Hepatocyte (in vitro differentiated cells): ENCODE measurements around the gene TPGS1.

Experiments used
- EZH2 ChIP-seq: fragments of 200-600 bp; sonication (generic); IDR thresholded peaks from 2 replicates; pipeline ENCODE4 v1.6.1; 2016; ENCODE audit warnings: antibody characterized with exemption, mild to moderate bottlenecking, borderline replicate concordance
- EZH2phosphoT487 ChIP-seq: fragments of 200-600 bp; sonication (generic); IDR thresholded peaks from one replicate; pipeline ENCODE4 v1.6.1; 2018; ENCODE audit warnings: antibody characterized with exemption, mild to moderate bottlenecking, low read depth, moderate library complexity; ENCODE audit not compliant: unreplicated experiment, severe bottlenecking
- TF ChIP-seq, protein P1 (sequence below): fragments of 200-600 bp; sonication (generic); IDR thresholded peaks from 2 replicates; pipeline ENCODE4 v1.5.1; 2016; ENCODE audit warnings: antibody characterized with exemption, mild to moderate bottlenecking; ENCODE audit not compliant: poor library complexity

DNA sequence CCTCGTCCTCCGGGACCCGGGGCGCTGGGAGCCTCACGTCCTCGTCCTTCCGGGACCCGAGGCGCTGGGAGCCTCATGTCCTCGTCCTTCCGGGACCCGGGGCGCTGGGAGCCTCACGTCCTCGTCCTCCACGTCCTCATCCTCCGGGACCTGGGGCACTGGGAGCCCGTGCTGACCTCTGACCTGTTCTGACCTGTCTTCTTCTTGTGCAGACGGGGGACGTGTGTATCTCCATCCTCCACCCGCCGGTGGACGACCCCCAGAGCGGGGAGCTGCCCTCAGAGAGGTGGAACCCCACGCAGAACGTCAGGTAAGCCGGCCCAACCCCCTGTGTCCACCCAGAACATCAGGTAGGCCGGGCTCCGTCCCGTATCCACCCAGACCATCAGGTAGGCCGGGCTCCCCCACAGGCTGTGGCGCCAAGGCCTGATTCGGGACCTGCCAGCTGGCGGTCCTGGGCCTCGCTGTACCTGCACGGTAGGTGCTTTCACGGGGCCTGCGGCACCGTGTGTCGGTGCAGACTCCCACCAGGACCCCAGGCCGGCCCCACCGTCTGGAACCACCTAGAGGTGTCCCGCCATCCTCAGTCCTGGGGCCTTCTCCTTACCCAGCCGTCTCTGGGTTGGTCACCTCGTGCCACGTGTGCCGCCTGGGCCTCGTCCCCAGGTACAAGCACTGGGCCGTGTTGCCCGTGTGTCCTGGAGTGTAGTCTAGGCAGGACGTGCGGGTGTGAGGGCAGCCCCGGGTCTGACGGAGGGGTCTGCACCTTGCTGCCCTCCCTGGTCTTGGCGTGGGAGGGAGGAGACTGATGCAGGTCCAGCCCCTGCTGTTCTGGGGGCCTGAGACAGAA is 29.0 kb downstream of the TPGS1 start:
- TF ChIP-seq, protein P1, sequence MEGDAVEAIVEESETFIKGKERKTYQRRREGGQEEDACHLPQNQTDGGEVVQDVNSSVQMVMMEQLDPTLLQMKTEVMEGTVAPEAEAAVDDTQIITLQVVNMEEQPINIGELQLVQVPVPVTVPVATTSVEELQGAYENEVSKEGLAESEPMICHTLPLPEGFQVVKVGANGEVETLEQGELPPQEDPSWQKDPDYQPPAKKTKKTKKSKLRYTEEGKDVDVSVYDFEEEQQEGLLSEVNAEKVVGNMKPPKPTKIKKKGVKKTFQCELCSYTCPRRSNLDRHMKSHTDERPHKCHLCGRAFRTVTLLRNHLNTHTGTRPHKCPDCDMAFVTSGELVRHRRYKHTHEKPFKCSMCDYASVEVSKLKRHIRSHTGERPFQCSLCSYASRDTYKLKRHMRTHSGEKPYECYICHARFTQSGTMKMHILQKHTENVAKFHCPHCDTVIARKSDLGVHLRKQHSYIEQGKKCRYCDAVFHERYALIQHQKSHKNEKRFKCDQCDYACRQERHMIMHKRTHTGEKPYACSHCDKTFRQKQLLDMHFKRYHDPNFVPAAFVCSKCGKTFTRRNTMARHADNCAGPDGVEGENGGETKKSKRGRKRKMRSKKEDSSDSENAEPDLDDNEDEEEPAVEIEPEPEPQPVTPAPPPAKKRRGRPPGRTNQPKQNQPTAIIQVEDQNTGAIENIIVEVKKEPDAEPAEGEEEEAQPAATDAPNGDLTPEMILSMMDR = no peak
- no peak for TF ChIP-seq EZH2phosphoT487
- no peak for TF ChIP-seq EZH2
